ENCODE results near the gene CRIP2.

The CRIP2 gene

DNA sequence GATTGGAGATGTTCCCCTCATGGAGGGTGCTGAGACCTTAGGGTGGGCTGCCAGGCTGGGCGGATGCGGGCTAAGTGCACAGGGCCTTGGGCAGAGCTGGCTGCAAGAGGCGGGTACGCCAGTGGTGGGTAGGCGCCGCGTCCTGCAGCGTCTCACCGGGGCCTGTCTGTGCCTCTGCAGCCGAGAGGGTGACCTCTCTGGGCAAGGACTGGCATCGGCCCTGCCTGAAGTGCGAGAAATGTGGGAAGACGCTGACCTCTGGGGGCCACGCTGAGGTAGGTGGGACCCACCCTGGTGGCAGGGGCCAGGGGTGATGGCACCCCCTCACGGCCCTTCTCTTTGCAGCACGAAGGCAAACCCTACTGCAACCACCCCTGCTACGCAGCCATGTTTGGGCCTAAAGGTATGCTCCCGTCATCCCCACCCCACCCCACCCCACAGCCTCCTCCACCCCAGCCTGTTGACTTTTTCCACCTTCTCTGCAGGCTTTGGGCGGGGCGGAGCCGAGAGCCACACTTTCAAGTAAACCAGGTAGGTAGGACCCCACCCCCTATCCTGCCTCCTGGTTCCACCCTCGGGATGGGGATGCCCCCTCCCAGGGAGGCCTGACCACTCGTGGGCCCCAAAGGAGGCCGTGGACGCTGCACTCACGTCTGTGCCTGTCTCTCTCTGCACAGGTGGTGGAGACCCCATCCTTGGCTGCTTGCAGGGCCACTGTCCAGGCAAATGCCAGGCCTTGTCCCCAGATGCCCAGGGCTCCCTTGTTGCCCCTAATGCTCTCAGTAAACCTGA, 13.6 kb downstream of the CRIP2 start:
- Histone ChIP-seq H3K4me1 (ENCODE audit: low read length) (peaks cover 33% of the 10 kb centered on the region), H3K36me3 (replicated peaks; ENCODE audit: low read depth, low read length) (peaks cover 3% of the 10 kb centered on the region), H3K4me2 (ENCODE audit: low read length) (peak overlapping the region; percentile 93), H3K9ac (ENCODE audit: low read length) (peak overlapping the region; percentile 97), H3K27ac (ENCODE audit: low read length) (peak overlapping the region; percentile 58), H3K4me3 (ENCODE audit: low read length) (peak overlapping the region; percentile 92), H3K79me2 (ENCODE audit: low read length) (peaks cover 21% of the 10 kb centered on the region), H4K20me1 (ENCODE audit: insufficient read depth, low read length) (peaks cover 11% of the 10 kb centered on the region), H3K27me3 (ENCODE audit: low read depth, low read length) (peaks cover 9% of the 10 kb centered on the region), H2AFZ (ENCODE audit: low read depth, low read length) (no peak overlapping the region), H3K9me3 (ENCODE audit: insufficient read depth, low read length) (no peaks in the 10 kb centered on the region)
- no peak for TF ChIP-seq EZH2phosphoT487 (IDR thresholded peaks at IDR 0.05; ENCODE audit: low read depth)
- TF ChIP-seq, protein P1, sequence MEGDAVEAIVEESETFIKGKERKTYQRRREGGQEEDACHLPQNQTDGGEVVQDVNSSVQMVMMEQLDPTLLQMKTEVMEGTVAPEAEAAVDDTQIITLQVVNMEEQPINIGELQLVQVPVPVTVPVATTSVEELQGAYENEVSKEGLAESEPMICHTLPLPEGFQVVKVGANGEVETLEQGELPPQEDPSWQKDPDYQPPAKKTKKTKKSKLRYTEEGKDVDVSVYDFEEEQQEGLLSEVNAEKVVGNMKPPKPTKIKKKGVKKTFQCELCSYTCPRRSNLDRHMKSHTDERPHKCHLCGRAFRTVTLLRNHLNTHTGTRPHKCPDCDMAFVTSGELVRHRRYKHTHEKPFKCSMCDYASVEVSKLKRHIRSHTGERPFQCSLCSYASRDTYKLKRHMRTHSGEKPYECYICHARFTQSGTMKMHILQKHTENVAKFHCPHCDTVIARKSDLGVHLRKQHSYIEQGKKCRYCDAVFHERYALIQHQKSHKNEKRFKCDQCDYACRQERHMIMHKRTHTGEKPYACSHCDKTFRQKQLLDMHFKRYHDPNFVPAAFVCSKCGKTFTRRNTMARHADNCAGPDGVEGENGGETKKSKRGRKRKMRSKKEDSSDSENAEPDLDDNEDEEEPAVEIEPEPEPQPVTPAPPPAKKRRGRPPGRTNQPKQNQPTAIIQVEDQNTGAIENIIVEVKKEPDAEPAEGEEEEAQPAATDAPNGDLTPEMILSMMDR (IDR thresholded peaks at IDR 0.05; ENCODE audit: low read depth, low read length), result peak; percentile 7; the same call in 1 of the 2 replicates

DNA sequence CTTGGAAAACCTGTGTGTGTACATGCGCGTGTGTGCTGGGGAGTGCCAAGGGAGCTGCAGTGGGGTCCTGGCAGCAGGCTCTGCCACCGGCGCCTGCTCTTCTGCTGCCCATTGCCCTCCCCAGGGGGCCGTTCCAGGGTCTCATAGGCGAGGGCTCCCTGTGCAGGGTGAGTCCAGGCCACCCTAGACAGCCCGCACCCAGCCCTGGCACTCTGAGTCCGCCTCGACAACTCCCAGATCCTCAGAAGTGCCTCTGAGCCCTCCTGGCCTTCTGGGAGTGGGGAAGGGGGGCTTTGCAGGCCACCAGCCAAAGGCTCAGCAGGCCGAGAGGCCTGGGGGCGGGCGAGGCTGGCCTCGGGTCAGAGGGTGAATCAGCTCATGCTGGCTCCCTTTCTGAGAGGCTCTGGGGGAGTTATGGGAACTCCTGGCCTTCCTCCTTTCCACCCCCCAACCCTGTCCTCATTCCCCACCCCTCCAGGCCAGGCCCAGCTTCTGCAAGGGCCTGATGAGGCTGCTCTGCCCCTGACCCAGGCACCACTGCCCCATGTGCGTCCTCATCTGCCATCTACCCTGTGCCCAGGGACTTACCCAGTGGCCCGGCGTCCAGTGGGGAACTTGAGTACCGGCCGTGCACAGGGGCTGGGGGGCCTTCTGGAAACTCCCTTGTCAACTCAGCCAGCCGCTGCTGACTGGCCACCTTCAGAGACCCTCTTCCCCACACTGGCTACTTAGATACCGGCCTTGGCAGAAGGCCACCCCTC, 14.3 kb downstream of the CRIP2 start:
- Histone ChIP-seq H3K27ac (ENCODE audit: low read length) (peak overlapping the region; percentile 63), H3K9ac (ENCODE audit: low read length) (peak overlapping the region; percentile 86), H3K36me3 (replicated peaks; ENCODE audit: low read depth, low read length) (peaks cover 3% of the 10 kb centered on the region), H4K20me1 (ENCODE audit: insufficient read depth, low read length) (peaks cover 11% of the 10 kb centered on the region), H3K79me2 (ENCODE audit: low read length) (peaks cover 21% of the 10 kb centered on the region), H3K4me1 (ENCODE audit: low read length) (peaks cover 33% of the 10 kb centered on the region), H3K4me2 (ENCODE audit: low read length) (peak overlapping the region; percentile 93), H3K9me3 (ENCODE audit: insufficient read depth, low read length) (no peaks in the 10 kb centered on the region), H3K27me3 (ENCODE audit: low read depth, low read length) (peaks cover 9% of the 10 kb centered on the region), H2AFZ (ENCODE audit: low read depth, low read length) (no peak overlapping the region), H3K4me3 (ENCODE audit: low read length) (peak overlapping the region; percentile 92)
- TF ChIP-seq, protein P1 (IDR thresholded peaks at IDR 0.05; ENCODE audit: low read depth, low read length), result no peak
- TF ChIP-seq EZH2phosphoT487 (IDR thresholded peaks at IDR 0.05; ENCODE audit: low read depth), result no peak

DNA sequence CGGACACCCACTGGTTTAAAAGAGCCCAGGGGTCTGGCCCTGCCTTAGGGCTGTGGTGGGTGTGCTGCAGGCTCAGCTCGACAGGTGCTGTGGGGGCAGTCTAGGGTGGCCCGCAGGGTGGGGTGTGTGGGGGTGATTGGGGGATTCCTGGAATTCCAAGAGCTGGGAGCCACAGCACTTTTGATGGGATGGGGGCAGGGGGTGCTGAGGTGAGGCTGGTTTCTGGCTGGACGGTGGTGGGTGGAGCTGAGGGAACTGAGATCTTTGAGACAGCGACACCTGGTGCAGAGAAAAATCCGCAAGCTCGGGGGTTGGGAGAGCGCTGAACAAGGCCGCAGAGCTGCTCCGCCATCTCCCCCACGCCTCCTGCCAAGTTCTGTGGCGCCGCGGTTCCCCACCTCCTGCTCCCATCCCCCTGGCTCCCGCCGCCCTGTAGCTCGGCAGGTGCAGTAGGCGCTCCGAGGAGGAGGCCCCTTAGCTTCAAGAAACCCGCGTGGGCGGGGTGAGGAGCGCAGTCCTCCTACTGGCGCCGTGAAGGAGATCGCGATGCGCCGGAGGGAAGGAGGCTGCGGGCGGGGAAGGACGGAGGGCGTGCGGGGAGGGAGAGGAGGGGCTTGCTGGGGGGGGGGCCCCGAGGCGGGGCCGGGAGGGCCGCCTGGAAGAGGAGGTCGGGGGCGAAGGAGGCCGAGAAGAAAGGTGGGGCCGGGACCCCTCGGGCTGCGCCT, 15.1 kb downstream of the CRIP2 start:
- H3K9ac ChIP-seq (ENCODE audit: low read length), result peak overlapping the region; percentile 86
- H3K4me3 ChIP-seq (ENCODE audit: low read length), result peak overlapping the region; percentile 92
- H3K4me1 ChIP-seq (ENCODE audit: low read length), result peaks cover 33% of the 10 kb centered on the region
- no peak for TF ChIP-seq EZH2phosphoT487 (IDR thresholded peaks at IDR 0.05; ENCODE audit: low read depth)
- TF ChIP-seq, protein P1 (IDR thresholded peaks at IDR 0.05; ENCODE audit: low read depth, low read length), result peak; percentile 70
- no peaks in the 10 kb centered on the region for H3K9me3 ChIP-seq (ENCODE audit: insufficient read depth, low read length)
- H3K36me3 ChIP-seq (replicated peaks; ENCODE audit: low read depth, low read length), result peaks cover 3% of the 10 kb centered on the region
- peaks cover 21% of the 10 kb centered on the region for H3K79me2 ChIP-seq (ENCODE audit: low read length)
- H3K27me3 ChIP-seq (ENCODE audit: low read depth, low read length), result peaks cover 9% of the 10 kb centered on the region
- peak overlapping the region; percentile 93 for H3K4me2 ChIP-seq (ENCODE audit: low read length)
- H2AFZ ChIP-seq (ENCODE audit: low read depth, low read length), result no peak overlapping the region
- H3K27ac ChIP-seq (ENCODE audit: low read length), result peak overlapping the region; percentile 63
- H4K20me1 ChIP-seq (ENCODE audit: insufficient read depth, low read length), result peaks cover 11% of the 10 kb centered on the region

DNA sequence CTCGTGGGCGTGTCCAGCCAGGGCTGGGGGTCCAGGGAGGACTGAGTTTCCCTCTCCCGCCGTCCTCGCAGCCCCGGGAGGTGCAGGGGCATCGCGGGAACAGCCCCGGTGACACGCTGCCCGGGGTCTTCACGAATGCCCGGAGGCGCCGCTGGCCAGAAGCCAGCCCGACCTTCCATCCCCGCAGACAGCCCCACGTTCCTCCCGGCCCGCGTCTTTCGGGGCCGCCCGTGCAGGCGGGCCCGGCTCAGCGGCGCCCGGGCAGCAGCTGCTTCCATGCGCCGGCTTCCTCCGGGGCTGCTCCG, 15.6 kb downstream of the CRIP2 start:
- Histone ChIP-seq H2AFZ (ENCODE audit: low read depth, low read length) (no peak overlapping the region), H3K4me3 (ENCODE audit: low read length) (peak overlapping the region; percentile 92), H3K79me2 (ENCODE audit: low read length) (peaks cover 21% of the 10 kb centered on the region), H4K20me1 (ENCODE audit: insufficient read depth, low read length) (peaks cover 11% of the 10 kb centered on the region), H3K27me3 (ENCODE audit: low read depth, low read length) (peaks cover 9% of the 10 kb centered on the region), H3K36me3 (replicated peaks; ENCODE audit: low read depth, low read length) (peaks cover 4% of the 10 kb centered on the region), H3K4me2 (ENCODE audit: low read length) (peak overlapping the region; percentile 93), H3K9me3 (ENCODE audit: insufficient read depth, low read length) (no peaks in the 10 kb centered on the region), H3K27ac (ENCODE audit: low read length) (peak overlapping the region; percentile 63), H3K9ac (ENCODE audit: low read length) (peak overlapping the region; percentile 86), H3K4me1 (ENCODE audit: low read length) (peaks cover 33% of the 10 kb centered on the region)
- TF ChIP-seq, protein P1 (IDR thresholded peaks at IDR 0.05; ENCODE audit: low read depth, low read length), result no peak
- TF ChIP-seq EZH2phosphoT487 (IDR thresholded peaks at IDR 0.05; ENCODE audit: low read depth), result no peak

All from OCI-LY3 (cell line).